Sigmoid colon (tissue), 7 donors: ENCODE results near the gene AP2A2. TPM values are rescaled to one million over a fixed set of nuclear protein-coding genes. Genes with fewer than 3 reads are reported as not detected.

Source experiments
- DNase-seq: peaks from one replicate; pipeline ENCODE4 v3.0.0-alpha.2; 2019
- H3K27ac ChIP-seq, 4 donors: fragments of 200-600 bp; sonication (generic); one replicate each; pipeline ENCODE4 v1.5.1; 2016 to 2019; ENCODE audit warnings: mild to moderate bottlenecking in 1 of 4
- H3K27me3 ChIP-seq, 3 donors: fragments of 200-600 bp; sonication (generic); one replicate each; pipeline ENCODE4 v1.5.1; 2019; ENCODE audit warnings: mild to moderate bottlenecking in 1 of 3
- H3K36me3 ChIP-seq, 4 donors: fragments of 200-600 bp; sonication (generic); one replicate each; pipeline ENCODE4 v1.5.1; 2016 to 2019
- H3K4me1 ChIP-seq, 4 donors: fragments of 200-600 bp; sonication (generic); one replicate each; pipeline ENCODE4 v1.5.1; 2017 to 2019
- H3K4me3 ChIP-seq, 4 donors: fragments of 200-600 bp; sonication (generic); one replicate each; pipeline ENCODE4 v1.5.1; 2017 to 2019; ENCODE audit warnings: mild to moderate bottlenecking in 2 of 4, moderate library complexity in 1 of 4
- H3K9me3 ChIP-seq, 4 donors: fragments of 200-600 bp in 3 of 4; sonication (generic) in 3 of 4; one replicate each; pipeline versions ENCODE4 v1.5.1 to v1.6.1; 2013 to 2019
- EP300 ChIP-seq, 4 donors: sonication (generic); formaldehyde crosslinking; IDR thresholded peaks; one replicate each; pipeline ENCODE4 v1.6.1; 2017; ENCODE audit warnings: antibody characterized with exemption in 4 of 4
- POLR2A ChIP-seq, 2 donors: fragments of 450-650 bp; IDR thresholded peaks; one replicate each; pipeline ENCODE4 v1.6.1; 2016; ENCODE audit warnings: antibody characterized with exemption in 2 of 2, mild to moderate bottlenecking in 2 of 2, moderate library complexity in 2 of 2
- POLR2AphosphoS5 ChIP-seq, 4 donors: sonication (generic); formaldehyde crosslinking; IDR thresholded peaks; one replicate each; pipeline ENCODE4 v1.6.1; 2017; ENCODE audit warnings: antibody characterized with exemption in 4 of 4
- WGBS, 2 donors: extraction: QIAGEN DNeasy Blood & Tissue Kit; methylation state at CpG; one replicate each; pipeline ENCODE4 v1.1.7; 2013; 5-methylcytosine and 5-hydroxymethylcytosine counted together
- intact Hi-C: fragments of 100-400 bp; cut with DNase I; formaldehyde crosslinking; loops from one replicate; pipeline ENCODE4 v1.15.1; 2023
- polyA plus RNA-seq, 3 donors: library from polyadenylated mRNA; stranded (reverse); fragments of 200-250 nt; gene quantifications; one replicate each; pipeline ENCODE4 v1.2.3, GENCODE V29; 2013
- total RNA-seq, 4 donors: library from RNA; depleted of rRNA; stranded (reverse); fragments of >200 nt; gene quantifications; one replicate each; pipeline ENCODE4 v1.1.0, GENCODE V29; 2016
- TF ChIP-seq, protein P1 (sequence below), 4 experiments: fragments of 450-650 bp in 3 of 4; fragments of 200-600 bp in 1 of 4; IDR thresholded peaks; one replicate each; pipeline ENCODE4 v1.5.1; 2016 to 2019; ENCODE audit warnings: antibody characterized with exemption in 4 of 4, mild to moderate bottlenecking in 3 of 4, moderate library complexity in 2 of 4
- donor health status: healthy with polysubstance abuse.
- donor health status: Bipolar disorder and iron deficiency.
- donor health status: healthy.

AP2A2 gene
- total and polyA plus RNA-seq, 7 donors, result 21.0 to 78.4 (median 47.0) TPM

DNA sequence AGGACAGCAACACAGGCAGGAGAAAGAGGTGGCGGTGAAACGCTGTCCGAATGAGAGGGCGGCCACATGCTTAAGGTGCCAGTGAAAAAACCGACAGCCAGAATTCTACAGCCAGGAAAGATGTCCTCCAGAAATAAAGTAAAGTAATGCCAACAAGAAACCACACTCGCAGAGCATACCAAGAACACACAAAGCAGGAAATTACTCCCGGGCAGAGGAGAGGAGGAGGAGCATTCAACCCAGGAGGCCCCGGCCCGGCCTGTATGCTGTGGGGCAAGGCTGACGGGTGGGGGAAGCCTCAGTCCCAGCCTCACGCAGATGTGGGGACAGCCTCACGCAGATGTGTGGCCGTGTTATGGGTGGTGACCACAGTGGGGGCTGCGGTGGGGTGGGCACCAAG lies 43.1 kb upstream of the AP2A2 start:
- DNase-seq, result no peak
- H3K4me1 ChIP-seq, result no peaks in the 10 kb centered on the region
- no peak overlapping the region for H3K4me3 ChIP-seq
- no peaks in the 10 kb centered on the region for H3K27me3 ChIP-seq
- H3K9me3 ChIP-seq, result no peaks in the 10 kb centered on the region
- H3K27ac ChIP-seq, result no peak overlapping the region
- WGBS, 2 donors, result 88 to 92% methylated on average over 14 of the region's 14 CpGs
- no peak for TF ChIP-seq EP300 (IDR thresholded peaks at IDR 0.05)
- TF ChIP-seq POLR2A (IDR thresholded peaks at IDR 0.05), result no peak
- TF ChIP-seq POLR2AphosphoS5 (IDR thresholded peaks at IDR 0.05), result no peak
- TF ChIP-seq, protein P1, sequence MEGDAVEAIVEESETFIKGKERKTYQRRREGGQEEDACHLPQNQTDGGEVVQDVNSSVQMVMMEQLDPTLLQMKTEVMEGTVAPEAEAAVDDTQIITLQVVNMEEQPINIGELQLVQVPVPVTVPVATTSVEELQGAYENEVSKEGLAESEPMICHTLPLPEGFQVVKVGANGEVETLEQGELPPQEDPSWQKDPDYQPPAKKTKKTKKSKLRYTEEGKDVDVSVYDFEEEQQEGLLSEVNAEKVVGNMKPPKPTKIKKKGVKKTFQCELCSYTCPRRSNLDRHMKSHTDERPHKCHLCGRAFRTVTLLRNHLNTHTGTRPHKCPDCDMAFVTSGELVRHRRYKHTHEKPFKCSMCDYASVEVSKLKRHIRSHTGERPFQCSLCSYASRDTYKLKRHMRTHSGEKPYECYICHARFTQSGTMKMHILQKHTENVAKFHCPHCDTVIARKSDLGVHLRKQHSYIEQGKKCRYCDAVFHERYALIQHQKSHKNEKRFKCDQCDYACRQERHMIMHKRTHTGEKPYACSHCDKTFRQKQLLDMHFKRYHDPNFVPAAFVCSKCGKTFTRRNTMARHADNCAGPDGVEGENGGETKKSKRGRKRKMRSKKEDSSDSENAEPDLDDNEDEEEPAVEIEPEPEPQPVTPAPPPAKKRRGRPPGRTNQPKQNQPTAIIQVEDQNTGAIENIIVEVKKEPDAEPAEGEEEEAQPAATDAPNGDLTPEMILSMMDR (IDR thresholded peaks at IDR 0.05), result no peak
- H3K36me3 ChIP-seq, result peaks cover 0 to 46% (median 10%) of the 10 kb centered on the region in 4 donors
- intact Hi-C loops, result no loop called here

DNA sequence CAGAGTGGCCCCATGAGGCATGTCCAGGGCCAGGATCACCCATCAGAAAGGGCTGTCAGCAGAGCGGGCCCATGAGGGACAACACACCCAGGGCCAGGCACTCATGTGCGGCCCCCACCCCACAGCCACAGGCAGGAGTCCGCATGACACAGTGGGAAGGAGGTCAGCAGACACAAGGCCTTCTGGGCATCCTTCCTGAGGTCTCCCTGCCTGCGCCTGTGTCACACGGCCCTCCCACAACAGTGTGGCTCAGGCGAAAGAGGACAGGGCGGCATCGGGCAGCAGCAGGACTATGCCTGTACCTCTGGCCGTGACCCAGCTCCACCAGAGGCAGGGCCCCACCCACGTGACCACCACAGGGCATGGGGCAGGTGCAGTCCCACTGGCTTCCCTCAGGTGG lies 42.1 kb upstream of the AP2A2 start:
- WGBS, 2 donors, result 86 to 92% methylated on average over 10 of the region's 10 CpGs
- Histone ChIP-seq H3K27ac (no peak overlapping the region), H3K27me3 (no peaks in the 10 kb centered on the region), H3K4me1 (no peaks in the 10 kb centered on the region), H3K9me3 (no peaks in the 10 kb centered on the region), H3K36me3 (peaks cover 0 to 46% (median 10%) of the 10 kb centered on the region in 4 donors), H3K4me3 (no peak overlapping the region)
- no peak for DNase-seq
- TF ChIP-seq EP300 (IDR thresholded peaks at IDR 0.05) (no peak), POLR2A (IDR thresholded peaks at IDR 0.05) (no peak), POLR2AphosphoS5 (IDR thresholded peaks at IDR 0.05) (no peak)
- TF ChIP-seq, protein P1 (IDR thresholded peaks at IDR 0.05), result no peak
- intact Hi-C loops, result no loop called here

DNA sequence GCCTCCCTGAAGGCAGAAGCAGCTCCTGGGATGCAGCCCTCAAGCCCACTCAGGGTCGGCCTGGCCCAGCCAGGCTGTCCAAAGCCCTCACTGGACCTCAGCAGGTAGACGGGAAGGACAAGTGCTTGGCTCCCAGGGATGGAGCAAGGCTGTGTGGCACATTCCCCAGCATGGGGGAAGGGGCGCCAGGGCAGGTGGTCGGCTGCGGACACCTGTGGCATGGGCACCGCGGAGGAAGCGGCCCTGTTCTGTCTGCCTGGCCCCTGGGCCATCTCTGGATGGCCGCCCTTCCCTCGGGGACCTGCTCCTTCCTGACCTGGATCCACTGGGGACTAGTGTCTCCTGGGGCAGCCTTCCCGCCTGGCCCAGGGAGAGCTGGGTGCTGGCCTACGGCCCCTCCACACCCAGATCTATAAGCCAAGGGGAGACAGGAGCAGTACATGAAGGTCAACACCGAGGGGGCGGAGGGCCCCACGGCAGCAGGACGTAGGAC lies 41.0 kb upstream of the AP2A2 start:
- 90% methylated on average over 16 of the region's 16 CpGs for WGBS, 2 donors
- Histone ChIP-seq H3K27me3 (no peaks in the 10 kb centered on the region), H3K27ac (no peak overlapping the region), H3K4me1 (no peaks in the 10 kb centered on the region), H3K9me3 (no peaks in the 10 kb centered on the region), H3K4me3 (no peak overlapping the region), H3K36me3 (peaks cover 0 to 41% (median 10%) of the 10 kb centered on the region in 4 donors)
- no peak for DNase-seq
- intact Hi-C loops, result no loop called here
- TF ChIP-seq, protein P1 (IDR thresholded peaks at IDR 0.05), result no peak
- TF ChIP-seq EP300 (IDR thresholded peaks at IDR 0.05), result no peak
- no peak for TF ChIP-seq POLR2AphosphoS5 (IDR thresholded peaks at IDR 0.05)
- no peak for TF ChIP-seq POLR2A (IDR thresholded peaks at IDR 0.05)

DNA sequence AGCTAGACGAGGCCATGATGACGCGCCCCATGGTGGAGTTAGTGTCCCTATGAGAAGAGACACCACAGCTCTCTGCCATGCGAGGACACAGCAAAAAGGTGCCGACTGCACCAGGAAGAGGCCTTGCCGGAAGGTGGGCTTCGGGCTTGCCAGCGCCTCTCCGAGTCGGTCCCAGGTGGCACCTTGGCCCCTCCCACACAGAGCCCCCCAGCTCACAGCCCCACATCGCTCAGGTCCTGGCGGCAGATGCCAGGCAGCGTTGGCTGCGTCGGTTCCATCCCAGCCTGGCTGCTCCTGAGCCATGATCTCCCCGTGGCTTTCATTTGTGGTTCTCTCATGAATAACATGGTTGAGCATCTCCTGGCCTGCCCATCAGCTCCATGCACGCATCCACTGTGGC lies 39.1 kb upstream of the AP2A2 start:
- peaks cover 0 to 33% (median 9%) of the 10 kb centered on the region in 4 donors for H3K36me3 ChIP-seq
- H3K9me3 ChIP-seq, result no peaks in the 10 kb centered on the region
- H3K4me3 ChIP-seq, result no peak overlapping the region
- WGBS, 2 donors, result 97 to 98% methylated on average over 17 of the region's 17 CpGs
- no peak for DNase-seq
- no peaks in the 10 kb centered on the region for H3K27me3 ChIP-seq
- no peak overlapping the region for H3K27ac ChIP-seq
- no peaks in the 10 kb centered on the region for H3K4me1 ChIP-seq
- TF ChIP-seq EP300 (IDR thresholded peaks at IDR 0.05), result no peak
- TF ChIP-seq, protein P1 (IDR thresholded peaks at IDR 0.05), result no peak
- TF ChIP-seq POLR2A (IDR thresholded peaks at IDR 0.05), result no peak
- TF ChIP-seq POLR2AphosphoS5 (IDR thresholded peaks at IDR 0.05), result no peak
- intact Hi-C loops, result no loop called here

DNA sequence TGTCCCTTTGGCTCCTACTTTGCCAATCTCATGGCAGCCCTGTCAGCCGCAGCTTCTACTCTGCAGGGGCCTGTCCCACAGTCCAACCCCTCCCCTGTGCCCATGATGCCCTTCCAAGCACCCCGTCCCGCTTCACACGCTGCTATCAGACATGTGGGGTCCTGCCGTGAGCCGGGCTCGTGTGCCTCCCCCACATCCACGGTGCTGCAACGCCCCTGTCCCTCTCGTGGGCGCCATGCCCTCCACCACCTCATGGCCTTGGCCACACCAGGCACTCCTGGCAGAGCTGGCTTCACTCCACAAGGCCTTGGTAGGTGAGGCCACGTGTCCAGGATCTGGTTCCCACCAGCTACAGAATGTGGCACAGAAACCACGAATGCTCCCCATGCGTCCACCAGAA lies 38.1 kb upstream of the AP2A2 start:
- no peak for DNase-seq
- Histone ChIP-seq H3K9me3 (no peaks in the 10 kb centered on the region), H3K4me1 (no peaks in the 10 kb centered on the region), H3K27ac (no peak overlapping the region), H3K36me3 (peaks cover 0 to 24% (median 9%) of the 10 kb centered on the region in 4 donors), H3K27me3 (no peaks in the 10 kb centered on the region), H3K4me3 (no peak overlapping the region)
- intact Hi-C loops, result no loop called here
- TF ChIP-seq, protein P1 (IDR thresholded peaks at IDR 0.05), result no peak
- TF ChIP-seq EP300 (IDR thresholded peaks at IDR 0.05), result no peak
- TF ChIP-seq POLR2A (IDR thresholded peaks at IDR 0.05), result no peak
- no peak for TF ChIP-seq POLR2AphosphoS5 (IDR thresholded peaks at IDR 0.05)
- 95 to 96% methylated on average over 14 of the region's 14 CpGs for WGBS, 2 donors
